ENCODE data around the gene TTK.

TTK gene

GRCh38 chr6:80004173-80005072 lies at the start of gene TTK:
Gene TTK (plus strand): TSS chr6:80004649. CDS start chr6:80005844, 1,195 bp downstream.
- DNase-seq = peak; percentile 97

- no peak for DNase-seq
These were observed 49.6 kb upstream of the TTK start for GRCh38 chr6:79954849-79955248.

GRCh38 chr6:79964607-79965081 lies 39.8 kb upstream of the TTK start:
- DNase-seq = no peak

- no peak for DNase-seq
These were observed 37.3 kb upstream of the TTK start for GRCh38 chr6:79967178-79967577.

- no peak for DNase-seq
These were observed 34.7 kb upstream of the TTK start for GRCh38 chr6:79969784-79970183.

GRCh38 chr6:79971193-79971592 lies 33.3 kb upstream of the TTK start:
- no peak for DNase-seq

GRCh38 chr6:79981652-79982051 lies 22.8 kb upstream of the TTK start:
- DNase-seq = no peak

GRCh38 chr6:79984261-79984660 lies 20.2 kb upstream of the TTK start:
- DNase-seq = peak; percentile 96

- DNase-seq = peak; percentile 83
These were observed 19.3 kb upstream of the TTK start for GRCh38 chr6:79985128-79985527.

- no peak for DNase-seq
These were observed 14.8 kb upstream of the TTK start for GRCh38 chr6:79989641-79990040.

GRCh38 chr6:79993012-79993910 lies 11.2 kb upstream of the TTK start:
- no peak for DNase-seq

- no peak for DNase-seq
These were observed 10.5 kb upstream of the TTK start for GRCh38 chr6:79993911-79994309.

- DNase-seq = no peak
These were observed 6.7 kb upstream of the TTK start for GRCh38 chr6:79997728-79998127.

- no peak for DNase-seq
These were observed 3.1 kb upstream of the TTK start for GRCh38 chr6:80001337-80001736.

- DNase-seq = peak; percentile 66
These were observed 650 bp upstream of the TTK start for GRCh38 chr6:80003826-80004172.

GRCh38 chr6:80005406-80005805 lies 957 bp downstream of the TTK start:
- no peak for DNase-seq

GRCh38 chr6:80006541-80006940 lies 2.1 kb downstream of the TTK start:
- no peak for DNase-seq

GRCh38 chr6:80009531-80009930 lies 5.1 kb downstream of the TTK start:
- no peak for DNase-seq

- no peak for DNase-seq
These were observed 5.8 kb downstream of the TTK start for GRCh38 chr6:80010288-80010687.

GRCh38 chr6:80015839-80016435 lies 11.5 kb downstream of the TTK start:
- no peak for DNase-seq

GRCh38 chr6:80020381-80021120 lies 16.1 kb downstream of the TTK start:
- DNase-seq = no peak

GRCh38 chr6:80021131-80021530 lies 16.7 kb downstream of the TTK start:
- no peak for DNase-seq

- no peak for DNase-seq
These were observed 17.1 kb downstream of the TTK start for GRCh38 chr6:80021591-80021990.

Data from DMS79 treated with DMSO at 0.1 percent for 48 hours (cell line).